Measurements from ENCODE around the gene ACYP2.

The ACYP2 gene

DNA sequence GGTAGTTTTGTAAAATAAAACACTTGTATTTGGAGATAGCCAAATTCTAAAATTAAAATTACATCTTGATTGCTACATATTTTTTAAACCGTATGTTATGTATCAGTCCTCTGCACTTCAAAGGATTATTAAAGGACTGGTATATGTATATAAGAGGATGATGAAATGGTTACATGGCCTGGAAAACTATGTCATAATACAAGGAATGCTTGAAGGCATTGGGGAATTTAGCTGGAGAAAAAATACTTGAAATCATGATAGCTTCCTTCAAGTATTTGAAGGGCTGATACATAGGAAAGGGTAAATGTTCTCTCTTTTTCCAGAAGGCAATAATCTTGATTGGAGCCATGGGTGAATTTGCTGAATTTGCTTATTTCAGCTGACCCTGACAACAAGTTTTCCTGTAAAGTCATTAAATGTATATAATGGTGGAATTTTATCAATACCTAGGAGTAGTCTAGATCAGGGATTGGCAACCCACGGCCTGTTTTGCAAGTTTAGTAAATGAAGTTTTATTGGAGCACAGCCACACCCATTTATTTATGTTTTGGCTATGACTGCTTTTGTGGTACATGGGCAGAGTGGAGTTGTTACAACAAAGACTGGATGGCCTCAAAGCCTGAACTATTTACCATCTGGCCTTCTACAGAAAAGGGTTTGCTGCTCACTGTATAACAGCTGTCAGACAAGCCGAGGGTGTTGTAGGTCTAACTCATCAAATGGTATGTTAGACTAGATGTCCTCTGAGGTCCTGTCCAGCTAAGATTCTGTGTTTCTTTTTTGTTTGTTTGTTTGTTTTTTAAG lies 34.4 kb downstream of the ACYP2 start:
- no peak for DNase-seq (ENCODE audit: extremely low read depth in 1 of 2, low read depth in 1 of 2)

DNA sequence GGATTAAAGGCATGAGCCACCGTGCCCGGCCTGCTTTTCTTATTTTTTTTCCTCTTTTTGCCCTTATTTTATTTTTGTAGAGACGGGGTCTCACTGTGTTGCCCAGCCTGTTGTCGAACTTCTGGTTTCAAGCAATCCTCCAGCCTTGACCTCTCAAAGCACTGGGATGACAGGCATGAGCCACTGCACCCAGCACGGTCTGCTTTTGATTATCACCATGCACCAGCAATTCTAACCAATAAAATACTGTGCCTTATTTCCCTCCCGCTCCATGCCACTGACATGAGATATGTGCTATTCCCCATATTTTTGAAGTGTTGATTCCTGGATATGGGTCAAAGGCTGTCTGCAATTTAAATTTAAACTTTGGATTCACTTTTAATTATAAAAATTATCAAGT lies 42.9 kb downstream of the ACYP2 start:
- no peak for DNase-seq (ENCODE audit: extremely low read depth in 1 of 2, low read depth in 1 of 2)

DNA sequence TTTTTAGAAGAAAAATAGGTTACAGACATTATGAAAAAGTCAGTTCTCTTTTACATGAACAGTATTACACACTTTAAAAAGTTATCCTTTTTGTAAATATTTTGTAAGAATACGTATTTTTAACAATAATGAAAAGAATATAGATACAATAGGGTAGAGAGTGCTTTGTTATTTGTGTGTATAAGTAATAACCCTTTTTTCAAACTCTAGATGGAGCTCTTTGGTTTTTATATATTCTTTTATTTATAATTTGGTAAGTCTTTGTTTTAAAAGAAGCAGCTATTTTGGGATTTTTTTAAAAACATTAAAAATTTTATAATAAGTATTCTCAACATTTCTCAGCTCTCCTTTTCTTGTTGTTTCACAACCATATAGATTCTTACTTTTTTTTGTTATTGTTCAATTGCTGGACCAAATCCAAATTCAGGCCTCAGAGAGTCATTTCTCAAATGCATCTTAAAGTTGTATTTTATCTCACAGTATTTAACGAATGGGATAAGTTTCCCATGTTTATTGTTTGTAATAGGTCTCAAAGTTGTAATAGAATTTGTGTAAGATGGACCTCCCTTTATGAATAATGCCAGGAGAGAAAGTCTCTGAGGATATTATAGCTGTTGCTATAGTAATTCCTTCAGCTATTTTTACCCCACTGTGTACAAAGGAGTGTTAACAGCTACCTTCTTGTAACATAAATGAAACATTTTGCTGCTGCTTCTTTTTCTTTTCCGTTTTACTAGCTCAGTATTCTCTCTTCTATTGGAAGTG lies 46.4 kb downstream of the ACYP2 start:
- DNase-seq (ENCODE audit: extremely low read depth in 1 of 2, low read depth in 1 of 2), result no peak

DNA sequence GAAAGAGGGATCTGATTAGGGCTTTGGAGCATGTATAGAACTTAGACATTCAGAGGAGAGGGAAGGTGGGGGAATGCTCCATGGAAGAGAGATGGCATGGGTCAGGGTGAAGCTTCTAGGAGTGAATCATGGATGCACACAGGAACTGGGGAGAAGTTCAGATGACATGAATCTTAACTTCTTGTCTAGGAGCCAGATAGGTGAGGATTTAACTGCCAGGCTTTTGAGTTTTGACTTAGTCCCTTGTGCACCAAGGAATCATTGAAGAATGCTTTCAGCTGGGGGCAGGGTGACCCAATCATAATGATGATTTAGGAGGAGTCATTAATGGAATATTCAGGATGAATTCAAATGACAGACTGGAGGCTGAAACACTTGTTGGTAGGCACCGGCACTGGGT lies 48.7 kb downstream of the ACYP2 start:
- no peak for DNase-seq (ENCODE audit: extremely low read depth in 1 of 2, low read depth in 1 of 2)

DNA sequence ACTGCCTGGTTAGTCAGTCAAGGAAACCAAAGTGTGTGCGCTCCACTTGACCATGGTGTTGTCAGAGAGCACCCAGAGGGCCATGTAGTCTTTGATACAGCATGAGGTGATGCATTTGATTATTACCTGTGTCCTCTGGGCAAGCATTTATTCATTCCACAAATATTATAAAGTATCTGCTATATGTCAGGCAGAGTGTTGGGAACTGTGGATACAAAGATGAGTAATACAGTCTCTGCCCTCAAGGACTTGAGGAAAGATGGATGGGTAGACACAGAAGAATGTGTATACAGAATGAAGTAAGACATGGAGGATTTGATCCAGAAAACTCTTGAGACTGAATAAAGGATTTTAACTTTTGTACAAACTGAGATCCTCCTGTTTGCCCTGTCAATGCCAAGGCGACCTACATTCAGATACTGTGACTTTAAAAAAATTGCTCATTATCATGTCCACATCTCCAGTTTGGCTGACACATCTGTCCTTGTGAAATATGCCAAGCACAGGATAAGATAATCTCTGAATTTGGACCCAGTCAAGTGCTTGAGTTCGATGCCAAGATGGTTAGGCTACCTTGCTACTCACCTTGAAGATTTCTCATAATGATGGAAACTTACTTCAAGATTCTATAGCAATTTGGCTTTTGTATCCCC lies 50.8 kb downstream of the ACYP2 start:
- DNase-seq (ENCODE audit: extremely low read depth in 1 of 2, low read depth in 1 of 2), result no peak

DNA sequence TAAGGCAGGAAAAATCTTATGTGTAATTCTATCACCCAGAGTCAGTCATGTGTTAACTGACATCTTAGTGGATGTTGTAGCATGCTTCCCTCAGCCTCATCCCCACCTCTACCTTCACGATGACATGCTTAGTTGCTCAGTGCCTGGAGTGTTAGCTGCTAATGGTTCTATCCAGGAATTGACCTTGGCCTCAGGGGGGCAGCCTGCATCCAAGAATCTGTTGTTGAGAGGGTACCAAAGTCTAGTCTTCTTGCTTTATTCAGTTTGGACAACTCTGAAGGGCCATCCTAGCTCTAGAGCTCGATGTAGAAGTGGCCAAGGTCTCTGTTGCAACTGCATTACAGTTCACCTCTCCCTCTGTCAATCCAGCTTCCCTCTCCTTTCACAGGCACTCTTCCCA lies 61.2 kb downstream of the ACYP2 start:
- DNase-seq (ENCODE audit: extremely low read depth in 1 of 2, low read depth in 1 of 2), result no peak

DNA sequence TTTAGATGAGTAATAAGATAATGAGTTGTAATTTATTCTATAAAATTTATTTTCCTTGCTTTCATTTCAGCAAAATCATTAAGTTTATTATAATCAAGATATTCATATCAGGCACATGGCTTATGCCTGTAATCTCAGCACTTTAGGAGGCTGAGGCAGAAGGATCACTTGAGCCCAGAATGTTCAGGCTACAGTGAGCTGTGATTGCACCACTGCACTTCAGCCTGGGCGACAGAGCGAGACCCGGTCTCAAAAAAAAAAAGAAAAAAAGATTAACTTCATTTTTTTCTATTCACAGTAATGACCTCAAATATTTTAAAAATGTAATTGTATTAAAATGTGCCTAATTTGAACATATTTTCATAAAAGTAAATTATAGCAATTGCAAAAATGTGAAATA lies 67.9 kb downstream of the ACYP2 start:
- no peak for DNase-seq (ENCODE audit: extremely low read depth in 1 of 2, low read depth in 1 of 2)

DNA sequence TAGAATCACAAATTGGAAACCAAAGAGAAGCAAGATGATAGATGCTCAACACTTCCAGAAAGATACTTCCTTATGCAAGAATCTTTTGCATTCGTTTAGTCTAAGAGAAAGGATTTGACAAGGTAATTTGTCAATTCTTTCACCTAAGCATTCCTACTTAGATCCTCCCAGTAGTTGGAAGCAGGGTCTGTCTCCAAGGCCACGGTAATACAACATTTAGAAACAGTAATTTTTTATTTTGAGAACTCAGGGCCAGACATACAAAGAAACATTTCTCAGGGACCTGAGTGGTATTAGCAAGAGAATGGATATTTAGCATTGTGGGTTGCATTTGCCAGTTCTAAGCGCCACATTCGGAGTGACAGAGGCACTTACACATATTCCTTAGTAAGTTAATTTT lies 68.6 kb downstream of the ACYP2 start:
- DNase-seq (ENCODE audit: extremely low read depth in 1 of 2, low read depth in 1 of 2), result no peak

DNA sequence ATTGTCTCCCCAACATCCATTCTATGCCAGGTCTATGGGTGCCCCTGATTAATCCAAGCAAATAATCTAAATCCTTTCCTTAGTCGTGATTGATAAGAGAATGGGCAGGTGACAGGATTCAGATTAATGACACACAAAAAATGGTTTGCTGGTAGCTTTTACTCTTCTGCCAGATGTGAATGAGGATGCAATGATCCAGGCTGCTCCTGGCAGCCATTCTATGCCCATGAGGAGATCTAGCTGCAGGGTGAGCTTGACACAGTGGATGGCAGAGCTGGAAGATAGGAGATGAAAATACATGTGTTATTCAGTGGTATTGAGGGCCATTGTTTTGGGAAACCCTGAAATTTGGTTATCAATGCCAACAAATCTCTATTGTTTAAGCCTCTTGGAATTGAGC lies 69.7 kb downstream of the ACYP2 start:
- DNase-seq (ENCODE audit: extremely low read depth in 1 of 2, low read depth in 1 of 2), result no peak

DNA sequence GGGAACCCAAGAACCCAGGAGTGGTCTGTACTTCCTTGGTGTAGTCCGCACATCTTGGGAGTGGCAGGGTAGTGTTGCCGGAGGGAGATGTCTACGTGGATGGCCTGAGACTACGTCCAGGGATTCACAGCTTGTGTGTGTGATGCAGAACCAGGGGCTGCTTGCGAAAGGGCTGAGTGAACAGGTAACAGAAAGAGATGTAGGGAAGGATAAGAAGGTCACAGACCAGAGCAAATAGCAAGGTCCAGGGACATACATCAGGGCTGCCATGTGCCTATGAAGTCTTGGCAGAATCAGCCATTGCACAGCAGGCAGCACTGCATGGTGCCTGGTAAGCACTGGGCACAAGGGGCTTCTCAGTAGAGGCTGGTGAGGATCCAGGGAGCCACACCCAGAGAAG lies 71.9 kb downstream of the ACYP2 start:
- no peak for DNase-seq (ENCODE audit: extremely low read depth in 1 of 2, low read depth in 1 of 2)

DNA sequence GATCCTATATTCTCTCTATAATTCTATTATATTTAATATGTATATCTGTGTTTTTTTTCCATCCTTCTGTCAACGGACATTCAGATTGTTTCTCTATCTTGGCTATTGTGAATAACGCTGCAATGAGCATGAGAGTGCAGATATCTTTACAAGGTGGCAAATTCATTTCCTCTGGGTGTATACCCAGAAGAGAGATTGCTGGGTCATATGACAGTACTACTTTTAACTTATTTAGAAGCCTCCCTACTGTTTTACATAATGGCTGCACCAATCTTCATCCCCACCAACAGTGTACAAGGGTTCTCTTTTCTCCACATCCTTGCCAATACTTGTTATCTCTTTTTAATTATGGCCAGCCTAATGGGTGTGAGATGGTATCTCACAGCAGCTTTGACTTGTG lies 74.1 kb downstream of the ACYP2 start:
- no peak for DNase-seq (ENCODE audit: extremely low read depth in 1 of 2, low read depth in 1 of 2)

DNA sequence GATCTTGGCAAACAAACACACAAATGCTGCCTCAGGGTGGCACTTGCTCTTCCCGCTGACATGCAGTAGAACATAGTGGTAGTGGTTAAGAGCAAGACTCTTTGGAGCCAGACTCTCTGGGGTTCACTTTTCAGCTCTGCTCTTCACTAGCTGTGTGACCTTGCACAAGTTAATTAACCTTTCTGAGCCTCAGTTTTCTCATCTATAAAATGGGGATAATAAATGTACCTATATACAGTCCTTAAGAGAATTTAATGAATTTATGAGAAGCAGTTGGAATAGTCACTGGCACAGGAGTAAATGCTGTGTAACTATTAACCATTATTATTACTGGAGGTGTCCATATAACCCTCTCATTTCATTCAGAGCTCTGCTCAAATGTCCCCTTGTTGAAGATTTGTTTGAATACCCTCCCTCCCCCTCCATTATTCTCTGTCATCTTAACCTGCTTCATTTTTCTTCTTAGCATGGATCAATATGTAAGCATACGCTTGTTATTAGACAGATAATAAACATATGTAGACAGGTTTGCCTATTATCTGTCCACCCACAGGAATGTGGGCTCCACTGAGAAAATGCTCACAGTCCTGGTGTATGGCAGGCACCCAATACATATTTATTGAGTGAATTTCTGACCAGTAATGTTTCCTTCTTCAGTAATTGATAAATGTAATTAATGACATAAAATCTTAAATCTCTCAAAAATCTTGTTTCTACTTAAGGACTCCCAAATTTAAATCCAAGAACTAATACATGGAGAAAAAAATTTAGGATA lies 76.1 kb downstream of the ACYP2 start:
- no peak for DNase-seq (ENCODE audit: extremely low read depth in 1 of 2, low read depth in 1 of 2)

DNA sequence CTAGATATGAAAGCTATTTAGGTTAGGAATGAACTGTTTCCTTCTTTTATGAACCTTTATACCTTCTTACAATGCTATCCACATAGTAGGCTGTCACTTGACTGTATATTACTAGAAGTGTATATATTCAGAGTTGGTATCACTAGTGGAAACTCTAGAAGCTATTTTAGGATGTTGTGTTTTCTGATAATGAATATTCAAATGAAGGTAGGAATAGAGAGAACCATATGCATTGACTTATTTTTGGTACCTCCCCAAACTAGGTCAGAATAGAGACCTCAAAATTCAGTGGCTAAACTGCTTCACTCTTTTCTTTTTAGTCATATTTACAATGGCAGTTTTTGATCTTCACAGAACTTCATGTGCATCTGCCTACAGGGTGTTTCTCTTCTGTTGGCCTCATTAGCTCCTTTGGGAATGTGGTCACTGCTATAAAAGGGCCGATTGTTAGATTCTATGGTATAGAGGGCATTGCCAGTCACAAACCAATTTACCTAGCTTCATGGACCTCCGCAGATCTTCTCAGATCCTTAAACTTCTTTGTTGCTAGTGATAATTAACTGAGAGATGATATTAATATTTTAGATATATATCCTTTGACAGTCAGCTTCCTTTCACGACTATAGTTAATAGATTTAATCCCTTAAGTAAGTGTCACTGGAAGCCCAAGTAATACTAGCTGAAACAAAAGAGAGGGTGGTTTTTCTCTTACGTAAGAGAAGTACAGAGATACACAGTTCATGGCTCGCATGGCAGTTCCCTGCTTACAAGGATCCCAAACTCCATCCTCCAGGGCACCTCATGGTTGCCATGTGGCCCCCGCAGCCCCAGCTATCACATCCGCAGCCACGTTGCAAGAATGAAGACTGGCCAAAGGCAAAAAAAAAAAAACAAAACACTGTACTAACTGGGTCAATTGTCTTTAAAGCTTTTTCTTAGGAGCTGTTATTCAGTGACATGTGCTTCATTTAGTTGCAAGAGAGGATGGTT lies 79.6 kb downstream of the ACYP2 start:
- DNase-seq (ENCODE audit: extremely low read depth in 1 of 2, low read depth in 1 of 2), result no peak

DNA sequence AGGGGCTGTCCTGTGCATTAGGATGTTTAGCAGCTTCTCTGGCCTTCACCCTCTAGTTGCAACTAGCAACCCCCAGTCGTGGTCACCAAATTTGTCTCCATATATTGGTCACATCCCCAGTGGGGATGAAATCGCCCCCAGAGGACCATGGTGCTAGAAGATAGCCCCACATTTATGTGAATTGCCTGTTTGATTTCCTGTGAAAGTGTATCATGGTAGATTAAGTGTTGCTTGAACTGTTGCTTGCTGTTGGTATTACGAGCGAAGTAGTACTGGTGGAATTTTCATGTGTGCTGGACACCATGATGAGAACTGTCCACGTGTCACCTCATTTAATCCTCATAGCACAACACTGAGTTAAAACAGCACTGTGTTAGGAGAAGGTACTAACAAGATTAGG lies 81.2 kb downstream of the ACYP2 start:
- DNase-seq (ENCODE audit: extremely low read depth in 1 of 2, low read depth in 1 of 2), result no peak

DNA sequence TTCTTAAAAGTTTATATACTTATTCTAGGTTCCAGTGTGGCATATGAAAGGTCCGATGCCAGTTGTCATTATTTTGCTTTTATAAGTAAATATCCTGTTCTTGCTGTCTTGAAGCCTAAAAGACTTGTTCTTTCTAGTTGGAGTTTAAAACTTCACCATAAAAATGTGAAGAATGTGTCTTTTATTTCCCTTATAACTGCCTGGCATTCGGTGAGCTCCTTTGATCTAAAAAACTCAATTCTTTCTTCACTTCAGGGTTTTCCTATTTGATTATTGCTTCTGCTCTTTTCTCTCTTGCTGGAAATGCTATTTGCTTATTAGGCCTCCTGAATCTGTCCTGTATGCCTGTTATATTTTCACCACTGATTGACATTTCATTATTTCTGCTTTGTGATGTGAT lies 89.1 kb downstream of the ACYP2 start:
- no peak for DNase-seq (ENCODE audit: extremely low read depth in 1 of 2, low read depth in 1 of 2)

DNA sequence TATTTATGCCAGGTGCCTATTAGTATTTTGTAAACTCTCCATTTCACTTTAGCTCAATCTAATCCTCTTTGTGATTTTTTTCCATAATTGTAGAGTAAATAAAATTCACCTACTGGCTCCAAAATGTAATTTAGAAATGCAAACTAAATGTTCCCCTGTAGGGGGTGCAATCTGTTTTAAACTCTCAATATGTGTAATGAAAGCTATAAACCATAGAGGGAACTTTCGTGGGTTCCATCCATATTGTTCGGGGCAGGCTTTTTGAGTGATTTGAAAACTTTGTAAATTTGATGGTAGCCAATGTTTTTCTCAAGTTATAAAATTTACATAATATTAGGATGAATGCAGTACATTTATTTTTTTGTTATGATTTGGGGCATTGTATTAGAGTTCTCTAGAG lies 91.2 kb downstream of the ACYP2 start:
- DNase-seq (ENCODE audit: extremely low read depth in 1 of 2, low read depth in 1 of 2), result no peak

DNA sequence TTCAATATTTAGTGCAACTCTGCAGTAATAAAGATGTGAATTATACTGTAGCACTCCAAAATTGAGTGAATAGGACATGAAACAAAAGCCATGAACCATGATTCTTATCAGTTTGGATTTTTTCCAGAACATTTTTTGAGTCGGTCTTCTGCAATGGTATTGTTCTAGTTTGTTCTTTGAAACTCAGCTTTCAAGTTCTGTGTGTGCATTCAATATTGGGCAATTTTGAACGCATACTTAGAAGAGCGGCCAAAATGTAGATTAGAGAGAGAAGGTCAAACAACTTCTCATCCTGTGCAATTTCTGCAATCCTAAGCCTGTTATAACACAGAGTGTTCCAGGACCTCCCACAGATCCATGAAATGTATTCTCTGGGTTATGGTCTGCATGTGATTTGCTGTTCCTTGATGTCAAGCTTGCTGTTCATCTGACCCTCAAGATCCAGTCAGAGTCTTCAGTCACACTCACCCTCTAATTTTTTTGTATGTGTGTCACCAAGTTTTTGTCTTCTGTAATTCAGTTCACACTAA lies 92.3 kb downstream of the ACYP2 start:
- DNase-seq (ENCODE audit: extremely low read depth in 1 of 2, low read depth in 1 of 2), result no peak

DNA sequence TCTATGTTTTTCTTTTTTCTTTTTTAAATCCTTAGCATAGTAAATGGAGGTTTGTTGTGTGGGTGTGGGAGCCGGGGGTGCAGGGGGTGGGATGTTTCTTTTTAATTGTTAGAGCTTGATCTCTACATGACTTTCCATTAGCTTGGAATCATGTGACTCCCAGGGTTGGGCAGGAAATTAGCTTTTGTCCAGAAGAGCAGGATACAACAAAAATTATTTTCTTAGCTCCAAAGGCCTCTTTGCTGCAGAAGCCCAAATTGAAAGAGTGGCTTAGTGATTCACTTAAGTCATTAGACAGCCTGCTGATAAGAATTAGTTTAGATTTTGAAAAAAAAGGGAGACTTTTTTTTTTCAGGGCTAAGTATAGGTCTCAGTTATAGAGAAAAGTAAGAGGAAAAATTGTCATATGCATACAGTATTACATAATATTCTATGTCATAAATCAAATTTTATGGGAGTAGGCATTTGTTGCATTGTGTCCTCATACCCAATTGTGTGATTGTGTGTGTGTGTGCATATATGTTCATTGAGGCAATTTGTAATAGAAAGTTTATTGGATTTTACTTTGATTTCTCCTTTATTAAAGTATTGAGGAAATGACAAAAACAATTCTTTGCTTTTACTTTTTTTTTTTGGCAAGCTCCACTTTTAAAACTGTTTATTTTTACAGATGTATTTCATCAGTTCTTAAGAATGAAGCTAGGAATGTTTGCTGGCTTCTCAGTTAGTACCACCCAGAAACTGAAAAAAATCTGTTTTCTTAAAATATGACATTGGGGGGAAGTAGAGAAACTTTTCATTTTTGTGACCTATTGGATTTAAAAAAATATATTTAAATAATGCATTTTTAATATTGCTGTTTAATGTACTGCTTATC lies 93.2 kb downstream of the ACYP2 start:
- DNase-seq (ENCODE audit: extremely low read depth in 1 of 2, low read depth in 1 of 2), result no peak

DNA sequence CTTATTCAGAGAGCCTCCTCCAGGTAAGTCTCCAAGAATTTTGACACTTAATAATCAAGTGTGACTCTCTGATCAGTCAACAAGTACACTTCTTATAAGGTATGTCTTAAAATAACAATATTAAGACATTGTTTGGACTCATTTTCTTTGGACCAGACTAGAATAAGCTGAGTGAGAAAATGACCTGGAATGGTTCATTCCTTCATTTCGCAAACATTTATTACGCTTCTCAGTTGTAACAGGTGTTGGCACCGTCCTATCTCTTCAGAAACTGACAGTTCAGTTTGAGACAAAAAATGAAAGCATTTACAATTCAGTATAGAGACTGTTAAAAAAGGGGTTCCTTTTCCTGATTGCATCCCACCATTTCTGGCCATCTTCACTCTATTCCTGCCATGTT lies 94.0 kb downstream of the ACYP2 start:
- DNase-seq (ENCODE audit: extremely low read depth in 1 of 2, low read depth in 1 of 2), result no peak
